Measurements from ENCODE around the gene CST8.
A peak's percentile ranks its signal among the peaks of the same experiment; 100 is the strongest.

CST8 gene

DNA sequence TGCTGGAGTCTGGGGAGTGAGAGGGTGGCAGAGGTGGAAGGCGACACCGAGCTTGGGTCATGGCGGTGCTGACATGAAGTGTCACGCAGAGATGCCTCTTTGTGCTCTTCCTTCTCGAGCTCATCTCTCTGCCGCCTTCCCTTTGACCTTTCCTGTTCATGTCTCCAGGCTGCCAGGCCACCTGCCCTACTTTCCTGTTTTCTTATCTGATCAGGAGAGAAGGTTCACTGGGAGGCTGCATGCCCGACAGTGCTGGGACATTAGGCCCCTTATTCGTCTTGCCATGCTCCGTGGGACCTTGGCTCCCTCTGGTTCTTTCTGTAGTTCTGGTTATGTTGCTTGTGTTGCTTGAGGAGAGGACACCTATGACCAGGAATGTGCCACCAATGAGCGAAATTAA, 33.2 kb downstream of the CST8 start:
- no peak for DNase-seq

DNA sequence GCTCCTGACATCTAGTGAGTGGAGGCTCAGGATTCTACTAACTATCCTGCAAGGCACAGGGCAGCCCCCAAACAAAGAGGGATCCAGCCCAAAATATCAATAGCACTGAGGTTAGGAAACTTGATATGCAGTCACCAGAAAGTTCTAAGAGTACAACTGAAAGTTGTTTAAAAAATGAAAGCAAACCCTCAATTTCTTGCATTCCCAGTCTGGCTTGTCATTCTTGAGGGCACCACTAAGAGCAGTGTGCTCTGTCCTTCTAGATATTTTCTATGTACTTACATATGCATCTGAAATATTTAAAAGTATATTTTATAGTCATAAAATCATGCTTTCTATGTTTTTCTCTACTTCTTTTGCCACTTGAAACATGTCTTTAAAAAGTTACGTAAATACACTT, 35.9 kb downstream of the CST8 start:
- DNase-seq, result no peak

DNA sequence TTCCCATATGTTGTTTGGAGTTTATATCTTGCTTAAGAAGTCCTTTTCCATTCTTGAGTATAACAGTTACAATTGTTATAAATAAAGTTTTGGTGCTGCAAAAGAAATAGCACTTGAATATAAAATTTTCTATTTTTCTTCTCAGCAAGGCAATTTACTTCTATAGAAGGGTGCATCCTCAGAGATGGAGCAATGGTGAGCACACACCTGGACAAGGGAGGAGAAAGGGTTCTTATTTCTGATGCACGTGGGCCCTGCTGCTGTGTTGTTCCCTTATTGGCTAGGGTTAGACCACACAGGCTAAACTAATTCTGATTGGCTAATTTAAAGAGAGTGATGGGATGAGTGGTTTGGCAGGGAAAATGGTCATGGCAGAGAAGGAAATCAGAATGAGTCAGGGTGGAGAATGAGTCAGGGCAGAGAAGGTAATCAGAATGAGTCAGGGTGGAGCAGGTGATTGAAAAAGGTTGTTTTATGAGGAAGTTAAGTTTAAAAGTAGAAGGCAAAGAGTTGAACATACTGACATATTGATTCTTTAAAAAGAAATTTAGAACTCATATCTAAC, 38.0 kb downstream of the CST8 start:
- no peak for DNase-seq

DNA sequence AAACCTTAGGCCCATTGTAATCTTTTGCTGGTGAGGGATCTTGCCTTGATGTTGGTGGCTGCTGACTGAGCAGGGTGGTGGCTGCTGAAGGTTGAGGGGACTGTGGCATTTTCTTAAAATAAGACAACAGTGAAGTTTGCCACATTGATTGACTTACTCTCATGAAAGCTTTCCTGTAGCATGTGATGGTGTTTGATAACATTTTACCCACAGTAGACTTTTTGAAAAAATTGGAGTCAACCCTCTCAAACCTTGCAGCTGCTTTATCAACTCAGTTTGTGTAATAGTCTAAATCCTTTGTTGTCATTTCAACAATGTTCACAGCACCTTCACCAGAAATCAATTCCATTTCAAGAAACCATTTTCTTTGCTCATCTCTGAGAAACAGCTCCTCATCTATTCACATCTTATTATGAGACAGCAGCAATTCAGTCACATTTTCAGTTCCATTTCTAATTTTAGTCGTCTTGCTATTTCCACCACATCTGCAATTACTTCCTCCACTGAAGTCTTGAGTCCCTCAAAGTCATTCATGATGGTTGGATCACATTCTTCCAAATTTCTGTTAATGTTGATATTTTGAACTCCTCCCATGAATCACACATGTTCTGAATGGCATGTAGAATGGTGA, 40.1 kb downstream of the CST8 start:
- DNase-seq, result no peak

DNA sequence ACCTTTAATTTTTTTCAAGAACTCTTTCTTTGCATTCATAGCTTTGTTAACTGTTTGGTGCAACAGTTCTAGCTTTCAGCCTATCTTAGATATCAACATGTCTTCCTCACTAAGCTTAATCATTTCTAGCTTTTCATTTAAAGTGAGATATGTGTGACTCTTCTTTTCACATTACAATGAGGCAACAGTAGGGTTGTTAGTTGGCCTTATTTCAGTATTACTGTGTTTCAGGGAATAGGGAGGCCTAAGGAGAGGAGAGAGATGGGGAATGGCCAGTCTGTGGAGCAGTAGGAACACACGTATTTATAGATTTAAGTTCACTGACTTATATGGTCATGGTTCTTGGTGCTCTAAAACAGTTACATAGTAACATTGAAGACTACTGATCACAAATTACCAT, 41.6 kb downstream of the CST8 start:
- DNase-seq, result no peak

DNA sequence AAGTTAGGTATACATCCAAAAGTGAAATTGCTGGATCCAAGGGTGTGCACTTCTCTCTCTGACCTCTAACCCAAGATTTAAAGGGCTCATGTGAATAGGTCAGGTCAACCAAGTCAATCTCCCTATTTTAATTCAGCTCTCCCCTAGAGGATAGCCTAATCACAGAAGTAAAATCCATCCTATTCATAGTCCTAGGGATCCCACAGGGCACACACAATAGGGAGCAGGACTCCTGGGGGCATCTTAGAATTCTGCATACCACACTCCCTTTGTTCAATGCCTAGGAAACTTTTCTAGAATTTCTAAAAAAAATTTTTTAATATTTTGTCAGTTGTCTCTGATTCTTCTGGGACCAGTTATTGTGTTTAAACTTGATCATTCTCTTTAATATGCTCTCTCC, 42.2 kb downstream of the CST8 start:
- DNase-seq, result no peak

DNA sequence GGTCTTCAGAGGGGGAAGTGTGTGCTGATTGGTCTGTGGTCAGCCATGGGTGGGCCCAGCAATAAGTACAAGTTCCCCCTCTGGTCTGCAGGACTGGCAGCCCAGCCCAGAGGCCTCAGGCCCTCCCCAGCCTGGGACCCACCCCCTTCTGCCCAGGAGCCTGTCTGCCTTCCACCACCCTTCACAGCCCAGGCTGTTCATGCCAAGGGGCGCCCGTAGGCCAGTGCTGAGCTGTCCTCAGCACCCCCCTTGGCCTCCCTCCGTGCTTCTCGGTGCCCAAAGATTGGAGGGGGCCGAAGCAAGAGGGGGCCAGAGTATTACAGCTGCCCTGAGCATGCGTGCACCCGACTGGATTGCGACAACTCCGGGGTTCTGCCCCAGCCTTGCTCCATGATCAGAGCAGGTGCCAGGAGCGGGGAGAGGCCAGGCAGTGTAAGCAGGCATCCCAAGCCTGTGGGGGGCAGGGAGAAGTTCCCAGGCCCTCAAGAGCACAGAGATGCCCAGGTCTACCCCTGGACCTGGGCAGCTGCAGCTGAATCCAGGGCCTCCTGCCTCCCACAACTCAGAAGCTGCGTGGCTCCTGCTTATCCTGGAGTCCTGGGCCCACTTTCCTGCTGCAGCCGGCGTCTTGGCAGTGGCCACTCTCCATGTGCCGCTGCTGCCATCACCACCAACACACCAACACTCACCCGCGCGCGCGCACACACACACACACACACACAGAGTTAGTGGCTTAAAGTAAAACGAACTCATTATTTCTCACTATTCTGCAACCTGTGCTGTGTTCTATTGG, 44.1 kb downstream of the CST8 start:
- DNase-seq, result no peak

DNA sequence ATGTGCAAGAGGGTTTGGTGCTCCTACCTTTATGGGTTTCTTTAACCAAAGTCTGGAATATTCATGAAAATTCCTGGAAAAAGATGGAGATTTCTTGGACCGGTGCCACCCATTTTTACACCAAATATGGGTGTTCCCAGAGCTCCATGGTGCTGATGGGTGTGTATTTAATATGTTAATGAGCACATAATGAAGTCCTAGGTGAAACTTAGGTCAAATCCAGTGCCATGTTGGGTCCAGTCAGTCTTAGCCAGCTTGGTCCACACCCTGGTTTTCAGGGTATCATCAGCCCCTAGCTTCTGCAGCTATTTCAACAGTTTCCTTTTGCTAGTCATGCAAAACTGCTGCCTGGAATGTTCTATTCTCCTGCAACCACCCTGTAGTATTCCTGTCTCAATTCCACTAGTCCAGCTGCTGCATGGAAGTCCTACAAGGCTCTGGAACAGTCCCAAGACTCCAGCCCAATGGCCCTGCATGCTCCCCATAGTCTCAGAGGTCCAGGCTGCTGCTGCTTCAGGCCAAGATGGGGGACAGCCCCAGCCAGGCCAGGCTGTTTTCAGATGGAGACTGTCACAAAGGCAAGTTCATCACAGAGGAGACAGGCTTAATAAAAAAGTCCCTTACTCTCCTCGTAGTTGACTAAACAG, 45.5 kb downstream of the CST8 start:
- no peak for DNase-seq

DNA sequence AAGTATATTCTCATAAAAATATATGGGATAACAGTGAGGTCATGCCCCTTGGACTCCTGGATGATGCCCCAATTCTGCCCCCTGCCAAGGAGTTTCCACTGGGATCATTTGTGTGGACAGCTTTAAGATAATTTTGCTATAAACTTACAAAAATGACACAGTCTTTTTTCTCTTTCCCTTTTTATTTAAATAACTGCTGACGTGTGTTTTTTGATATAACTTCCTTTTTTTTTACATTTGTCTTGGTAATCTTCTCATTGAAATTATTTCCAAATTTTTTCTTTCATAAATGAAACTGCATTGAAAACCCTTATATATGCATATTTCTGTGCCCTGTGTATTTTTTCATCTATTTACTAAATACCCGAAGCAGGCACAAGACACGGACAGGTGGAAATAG, 46.1 kb downstream of the CST8 start:
- no peak for DNase-seq

DNA sequence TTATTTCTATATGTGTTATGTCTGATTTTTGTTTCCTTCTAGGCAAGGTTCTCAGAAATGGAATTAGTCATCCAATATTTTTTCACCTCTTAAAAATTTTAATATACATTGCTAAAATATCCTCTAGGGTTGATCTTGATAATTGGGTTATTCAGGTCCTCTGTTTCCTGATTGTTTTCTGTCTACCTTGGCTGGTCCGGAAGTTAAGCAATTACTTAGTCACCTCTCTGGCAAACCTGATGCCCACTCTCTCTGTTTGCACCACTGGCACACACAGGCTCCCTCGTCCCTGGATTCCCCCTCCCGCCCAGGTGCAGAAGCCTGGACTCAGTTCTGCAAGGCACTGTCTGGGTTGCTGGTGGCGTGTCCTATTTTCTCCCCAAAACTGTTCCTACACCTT, 49.7 kb downstream of the CST8 start:
- no peak for DNase-seq

DNA sequence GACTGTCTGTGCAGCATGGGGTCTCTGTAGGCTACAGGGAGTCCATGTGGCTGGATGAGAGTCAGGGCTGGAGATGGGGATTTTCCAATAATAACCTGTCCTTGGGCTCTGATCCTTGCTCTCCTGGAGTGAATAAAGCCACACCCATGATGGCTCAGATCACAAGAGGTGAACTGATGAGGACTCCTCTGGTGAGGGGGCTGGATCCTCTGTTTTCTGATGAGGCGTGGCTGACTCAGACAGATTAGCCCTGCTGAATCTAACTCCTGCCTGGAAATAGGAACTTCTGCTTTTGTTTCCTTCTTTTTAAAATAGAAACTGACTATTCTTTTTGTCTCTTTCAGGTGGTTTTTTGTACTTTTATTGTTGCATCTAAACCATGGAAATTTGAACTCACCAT, 50.4 kb downstream of the CST8 start:
- DNase-seq, result no peak

DNA sequence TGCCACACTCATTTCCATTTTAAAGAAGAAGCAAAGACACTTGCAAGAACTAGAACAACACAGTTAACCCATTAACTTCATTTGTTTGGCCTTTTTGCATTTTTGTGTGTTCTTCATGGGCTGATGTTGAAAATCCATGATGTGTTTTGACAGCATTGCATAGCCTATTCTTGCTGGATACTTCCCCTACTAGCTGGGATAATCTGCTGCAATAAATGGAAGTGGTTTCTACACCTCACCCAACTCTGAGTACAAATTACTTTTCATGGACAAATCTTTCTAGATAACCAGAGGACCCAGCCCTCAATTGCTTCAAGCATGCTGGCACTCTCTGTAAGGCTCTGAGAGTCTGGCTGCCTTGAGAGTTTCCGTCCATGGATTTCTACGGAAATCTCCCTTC, 50.9 kb downstream of the CST8 start:
- no peak for DNase-seq

DNA sequence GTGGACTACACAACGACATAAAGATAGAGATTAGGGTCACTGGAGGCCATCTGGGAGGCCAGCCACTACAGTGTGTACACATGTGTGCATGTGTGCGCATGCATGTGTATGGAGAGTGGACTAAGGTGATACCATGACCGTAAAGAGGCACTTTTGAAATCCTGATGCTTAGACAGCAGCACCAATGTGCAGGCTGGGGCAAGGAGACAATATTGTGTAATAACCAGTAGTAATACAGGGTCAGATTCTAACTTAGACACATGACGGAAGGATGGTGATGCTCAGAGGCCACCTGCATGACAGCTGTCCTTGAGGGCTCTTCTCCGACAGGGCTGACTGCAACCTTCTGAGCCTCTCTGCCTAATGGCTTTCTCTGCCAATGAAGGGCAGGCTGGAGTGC, 51.9 kb downstream of the CST8 start:
- peak in 1 of 2 experiments; percentile 34 for DNase-seq

DNA sequence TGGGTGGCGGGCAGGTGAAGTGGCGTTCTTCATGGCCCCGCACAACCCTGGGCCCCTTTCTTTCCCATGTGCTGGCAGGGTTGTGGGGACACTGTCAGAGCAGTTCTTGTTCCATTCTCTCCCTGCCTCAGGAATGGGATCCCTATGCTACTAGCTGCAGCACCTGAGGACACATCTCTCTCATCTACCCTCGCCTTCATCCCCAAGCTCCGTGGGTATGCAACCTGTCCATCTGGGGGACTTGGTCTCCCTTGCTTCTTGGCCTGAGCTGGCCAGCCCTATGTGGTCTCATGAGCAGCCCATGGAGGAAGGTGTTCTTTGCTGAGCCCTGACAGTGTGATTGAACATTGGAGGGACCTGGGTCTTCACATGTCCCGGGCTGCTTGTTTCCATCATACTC, 53.2 kb downstream of the CST8 start:
- DNase-seq, result no peak
